BJ (cell line): ENCODE data around the gene C20orf204. TPM values are rescaled to one million over a fixed set of nuclear protein-coding genes. Genes with fewer than 3 reads are reported as not detected.

Source experiments
- CTCF ChIA-PET: fragments of 350-600 bp; formaldehyde crosslinking; extraction: SDS; loops from one replicate; lab custom pipeline; 2021; ENCODE audit warnings: antibody characterized with exemption, inconsistent platforms; lab: Yijun Ruan, JAX
- POLR2A ChIA-PET: fragments of 300-600 bp; sonication (Branson Sonifier 250); formaldehyde crosslinking; extraction: SDS; loops from one replicate; lab custom pipeline; 2021; ENCODE audit warnings: antibody characterized with exemption; lab: Charles Lee
- DNase-seq: peaks from one replicate; pipeline ENCODE4 v3.0.0-alpha.2; 2011; ENCODE audit warnings: low read depth
- H3K27me3 ChIP-seq: 2 replicates; pipeline ENCODE4 v1.6.0; 2011; ENCODE audit warnings: low read length; ENCODE audit not compliant: control insufficient read depth, insufficient read depth
- H3K36me3 ChIP-seq: 2 replicates; pipeline ENCODE4 v1.5.1; 2011; ENCODE audit warnings: low read length; ENCODE audit not compliant: control insufficient read depth, insufficient read depth
- H3K4me3 ChIP-seq: 2 replicates; pipeline ENCODE4 v1.5.1; 2011; ENCODE audit warnings: low read depth, mild to moderate bottlenecking, control low read depth, low read length
- CTCF ChIP-seq: IDR thresholded peaks from 2 replicates; pipeline ENCODE4 v1.5.1; 2011; ENCODE audit warnings: low read depth, mild to moderate bottlenecking, control low read depth, inconsistent platforms, low read length, moderate library complexity; ENCODE audit not compliant: insufficient read depth
- polyA plus RNA-seq: library from polyadenylated mRNA; depleted of rRNA; stranded (reverse); fragments of >200 nt; gene quantifications from 2 replicates; pipeline ENCODE4 v1.2.3, GENCODE V29; 2011

Gene C20orf204
- polyA plus RNA-seq, 1 experiment = 0.05 TPM

GRCh38 chr20:64082126-64082731 is 46.2 kb downstream of the C20orf204 start:
- no peak for TF ChIP-seq CTCF
- H3K36me3 ChIP-seq = no peaks in the 10 kb centered on the region
- peaks cover 24% of the 10 kb centered on the region for H3K27me3 ChIP-seq
- ChIA-PET CTCF (interaction anchor here (1.6 to 6.4 kb wide), 2 partner anchors 16 to 38 kb away, joined by 6 to 49 read pairs; no protein-coding TSS in a partner anchor), POLR2A (no interaction called here)
- DNase-seq = no peak
- H3K4me3 ChIP-seq = no peak overlapping the region

GRCh38 chr20:64082820-64083377 is 46.9 kb downstream of the C20orf204 start:
- ChIA-PET POLR2A (no interaction called here), CTCF (interaction anchor here (1.1 to 6.4 kb wide), 7 partner anchors 9 to 38 kb away, joined by 4 to 49 read pairs (median 6); no protein-coding TSS in a partner anchor)
- Histone ChIP-seq H3K4me3 (peak overlapping the region; percentile 44), H3K27me3 (peaks cover 24% of the 10 kb centered on the region), H3K36me3 (no peaks in the 10 kb centered on the region)
- no peak for DNase-seq
- TF ChIP-seq CTCF = no peak

- TF ChIP-seq CTCF = peak; percentile 63
- ChIA-PET POLR2A (no interaction called here), CTCF (interaction anchor here (1.1 to 6.4 kb wide), 8 partner anchors 9 to 37 kb away, joined by 3 to 49 read pairs (median 6); no protein-coding TSS in a partner anchor)
- Histone ChIP-seq H3K4me3 (peak overlapping the region; percentile 44), H3K27me3 (peaks cover 24% of the 10 kb centered on the region), H3K36me3 (no peaks in the 10 kb centered on the region)
- DNase-seq = no peak
Measured at GRCh38 chr20:64083378-64083803, 47.4 kb downstream of the C20orf204 start.

GRCh38 chr20:64083804-64084684 is 48.1 kb downstream of the C20orf204 start, which contains the start of gene LKAAEAR1:
LKAAEAR1 (minus strand) TSS chr20:64084398; CDS start chr20:64084219, 179 bp downstream.
- peaks cover 24% of the 10 kb centered on the region for H3K27me3 ChIP-seq
- H3K36me3 ChIP-seq = no peaks in the 10 kb centered on the region
- DNase-seq = no peak
- no peak for TF ChIP-seq CTCF
- CTCF ChIA-PET = interaction anchor here (0.6 to 6.4 kb wide), 11 partner anchors 9 to 839 kb away, joined by 3 to 49 read pairs (median 4); no protein-coding TSS in a partner anchor
- POLR2A ChIA-PET = no interaction called here
- H3K4me3 ChIP-seq = peak within 1 kb of the TSS; percentile 44
